ENCODE measurements around the gene AHSP.

GRCh38 chr16:31493506-31494125, 34.1 kb upstream of the AHSP start:
- TF ChIP-seq TAF1 (conservative IDR thresholded peaks at IDR 0.05) (no peak), CTCF (IDR thresholded peaks at IDR 0.05; ENCODE audit: low read depth, low read length, missing input control) (no peak), GABPA (IDR thresholded peaks at IDR 0.05 in 1 of 2, conservative IDR thresholded peaks at IDR 0.05 in 1 of 2) (no peak), ATF3 (IDR thresholded peaks at IDR 0.05) (no peak), MAX (IDR thresholded peaks at IDR 0.05) (no peak), ZBTB33 (IDR thresholded peaks at IDR 0.05) (no peak), REST (IDR thresholded peaks at IDR 0.05) (no peak), FOXA1 (IDR thresholded peaks at IDR 0.05) (no peak)
